Neutrophil (primary cell): ENCODE measurements around the gene MINDY2.

Experiments
- H3K27ac ChIP-seq: fragments of 200-600 bp; sonication (generic); 2 replicates; pipeline ENCODE4 v1.5.1; 2016; ENCODE audit warnings: mild to moderate bottlenecking, moderate library complexity
- H3K27me3 ChIP-seq: fragments of 200-600 bp; sonication (generic); 2 replicates; pipeline ENCODE4 v1.6.0; 2016; ENCODE audit warnings: mild to moderate bottlenecking
- H3K36me3 ChIP-seq: fragments of 200-600 bp; sonication (generic); 2 replicates; pipeline ENCODE4 v1.5.1; 2017
- H3K4me1 ChIP-seq, 2 experiments: fragments of 200-600 bp in 1 of 2; sonication (generic) in 1 of 2; 1 replicate in 1 of 2; 2 replicates in 1 of 2; pipeline versions ENCODE4 v1.5.1 to v1.6.1; 2013 to 2016; ENCODE audit warnings: low read depth in 1 of 2, low read length in 1 of 2, mild to moderate bottlenecking in 1 of 2, moderate library complexity in 1 of 2; ENCODE audit not compliant: control insufficient read depth in 1 of 2, insufficient read depth in 1 of 2
- H3K4me3 ChIP-seq, 2 experiments: fragments of 200-600 bp in 1 of 2; sonication (generic) in 1 of 2; 1 replicate in 1 of 2; 2 replicates in 1 of 2; pipeline ENCODE4 v1.5.1; 2013 to 2016; ENCODE audit warnings: low read depth in 1 of 2, low read length in 1 of 2, mild to moderate bottlenecking in 1 of 2, moderate library complexity in 1 of 2
- H3K9me3 ChIP-seq: fragments of 200-600 bp; sonication (generic); 2 replicates; pipeline ENCODE4 v1.5.1; 2016
- CTCF ChIP-seq: fragments of 200-600 bp; sonication (generic); IDR thresholded peaks from 2 replicates; pipeline ENCODE4 v1.5.1; 2016; ENCODE audit warnings: antibody characterized with exemption

MINDY2 gene

GRCh38 chr15:58734859-58735258, 36.2 kb upstream of the MINDY2 start:
- H3K27ac ChIP-seq: no peak overlapping the region
- TF ChIP-seq CTCF: no peak
- H3K36me3 ChIP-seq: no peaks in the 10 kb centered on the region
- H3K4me1 ChIP-seq: peaks cover 15 to 22% of the 10 kb centered on the region in 2 experiments
- no peak overlapping the region for H3K4me3 ChIP-seq
- no peaks in the 10 kb centered on the region for H3K27me3 ChIP-seq
- H3K9me3 ChIP-seq: no peaks in the 10 kb centered on the region

- no peak for TF ChIP-seq CTCF
- Histone ChIP-seq H3K27me3 (no peaks in the 10 kb centered on the region), H3K4me1 (peaks cover 15 to 22% of the 10 kb centered on the region in 2 experiments)
Observed at GRCh38 chr15:58736018-58736643, 35.0 kb upstream of the MINDY2 start.

GRCh38 chr15:58737298-58737697, 33.8 kb upstream of the MINDY2 start:
- TF ChIP-seq CTCF: no peak
- Histone ChIP-seq H3K27ac (peak overlapping the region; percentile 70), H3K27me3 (no peaks in the 10 kb centered on the region), H3K4me1 (peaks cover 15 to 22% of the 10 kb centered on the region in 2 experiments), H3K4me3 (no peak overlapping the region), H3K9me3 (no peaks in the 10 kb centered on the region), H3K36me3 (no peaks in the 10 kb centered on the region)

More at GRCh38 chr15:58736018-58736643, 35.0 kb upstream of the MINDY2 start:
- H3K4me3 ChIP-seq: no peak overlapping the region
- no peaks in the 10 kb centered on the region for H3K36me3 ChIP-seq
- H3K9me3 ChIP-seq: no peaks in the 10 kb centered on the region
- no peak overlapping the region for H3K27ac ChIP-seq

- no peaks in the 10 kb centered on the region for H3K9me3 ChIP-seq
- TF ChIP-seq CTCF: no peak
- no peak overlapping the region for H3K4me3 ChIP-seq
- H3K27me3 ChIP-seq: no peaks in the 10 kb centered on the region
- H3K27ac ChIP-seq: peak overlapping the region; percentile 70
- no peaks in the 10 kb centered on the region for H3K36me3 ChIP-seq
- H3K4me1 ChIP-seq: peaks cover 15 to 22% of the 10 kb centered on the region in 2 experiments
Observed at GRCh38 chr15:58738046-58738707, 32.9 kb upstream of the MINDY2 start.

GRCh38 chr15:58740436-58740835, 30.7 kb upstream of the MINDY2 start:
- Histone ChIP-seq H3K4me1 (peaks cover 15 to 23% of the 10 kb centered on the region in 2 experiments), H3K27me3 (no peaks in the 10 kb centered on the region), H3K4me3 (no peak overlapping the region), H3K36me3 (no peaks in the 10 kb centered on the region), H3K27ac (no peak overlapping the region), H3K9me3 (no peaks in the 10 kb centered on the region)
- no peak for TF ChIP-seq CTCF
